ENCODE measurements around the gene MTG2. TPM values are rescaled to one million over a fixed set of nuclear protein-coding genes. Genes with fewer than 3 reads are reported as not detected.

The MTG2 gene
- total RNA-seq, 2 donors from 2014 or later: 28.0 to 41.8 TPM

- no peak for TF ChIP-seq CTCF (IDR thresholded peaks at IDR 0.05)
- ATAC-seq (ENCODE audit: insufficient number of reproducible peaks, low FRiP score, low read depth) (no peak), DNase-seq (ENCODE audit: low spot score) (no peak)
- no peak overlapping the region for H3K4me3 ChIP-seq
- no peaks in the 10 kb centered on the region for H3K36me3 ChIP-seq
- H3K9me3 ChIP-seq: no peaks in the 10 kb centered on the region
- peaks cover 9 to 10% of the 10 kb centered on the region in 2 donors for H3K4me1 ChIP-seq (ENCODE audit: control insufficient read depth in 1 of 2, low read depth in 2 of 2)
- no peak overlapping the region for H3K27ac ChIP-seq
- peaks cover 18% of the 10 kb centered on the region for H3K27me3 ChIP-seq (replicated peaks; ENCODE audit: insufficient read depth)
Measured at GRCh38 chr20:62224113-62224855, 41.5 kb downstream of the MTG2 start.

GRCh38 chr20:62225026-62225425, 42.2 kb downstream of the MTG2 start:
- Histone ChIP-seq H3K9me3 (no peaks in the 10 kb centered on the region), H3K36me3 (no peaks in the 10 kb centered on the region), H3K27ac (no peak overlapping the region), H3K4me1 (ENCODE audit: control insufficient read depth in 1 of 2, low read depth in 2 of 2) (peaks cover 5 to 7% of the 10 kb centered on the region in 2 donors), H3K27me3 (replicated peaks; ENCODE audit: insufficient read depth) (peaks cover 16% of the 10 kb centered on the region), H3K4me3 (no peak overlapping the region)
- ATAC-seq (ENCODE audit: insufficient number of reproducible peaks, low FRiP score, low read depth): no peak
- TF ChIP-seq CTCF (IDR thresholded peaks at IDR 0.05): no peak
- no peak for DNase-seq (ENCODE audit: low spot score)

- Histone ChIP-seq H3K9me3 (no peaks in the 10 kb centered on the region), H3K4me1 (ENCODE audit: control insufficient read depth in 1 of 2, low read depth in 2 of 2) (no peaks in the 10 kb centered on the region), H3K36me3 (no peaks in the 10 kb centered on the region), H3K4me3 (no peak overlapping the region), H3K27me3 (replicated peaks; ENCODE audit: insufficient read depth) (peaks cover 9% of the 10 kb centered on the region), H3K27ac (no peak overlapping the region)
- ATAC-seq (ENCODE audit: insufficient number of reproducible peaks, low FRiP score, low read depth) (no peak), DNase-seq (ENCODE audit: low spot score) (no peak)
- no peak for TF ChIP-seq CTCF (IDR thresholded peaks at IDR 0.05)
Measured at GRCh38 chr20:62225820-62226635, 43.2 kb downstream of the MTG2 start.

- H3K4me1 ChIP-seq (ENCODE audit: control insufficient read depth in 1 of 2, low read depth in 2 of 2): no peaks in the 10 kb centered on the region
- no peak overlapping the region for H3K27ac ChIP-seq
- H3K4me3 ChIP-seq: no peak overlapping the region
- no peak for TF ChIP-seq CTCF (IDR thresholded peaks at IDR 0.05)
- DNase-seq (ENCODE audit: low spot score): no peak
- no peaks in the 10 kb centered on the region for H3K27me3 ChIP-seq (replicated peaks; ENCODE audit: insufficient read depth)
- ATAC-seq (ENCODE audit: insufficient number of reproducible peaks, low FRiP score, low read depth): no peak
- no peaks in the 10 kb centered on the region for H3K36me3 ChIP-seq
- H3K9me3 ChIP-seq: no peaks in the 10 kb centered on the region
Measured at GRCh38 chr20:62226707-62227590, 44.1 kb downstream of the MTG2 start.

All from thoracic aorta (tissue), 2 donors.